ENCODE measurements around the gene RASGRF1.
"Not testable (repeated sequence)": the region's sequence is repeated elsewhere in the genome, so short reads cannot be mapped to it uniquely, and the experiment has no call there.

The RASGRF1 gene

GRCh38 chr15:79046691-79047404, 43.7 kb downstream of the RASGRF1 start:
- no peak for DNase-seq (ENCODE audit: low read depth)
- no peak overlapping the region for H3K4me3 ChIP-seq (ENCODE audit: low read depth, low read length)

GRCh38 chr15:79045041-79045440, 45.5 kb downstream of the RASGRF1 start:
- no peak for DNase-seq (ENCODE audit: low read depth)
- no peak overlapping the region for H3K4me3 ChIP-seq (ENCODE audit: low read depth, low read length)

- no peak for DNase-seq (ENCODE audit: low read depth)
- no peak overlapping the region for H3K4me3 ChIP-seq (ENCODE audit: low read depth, low read length)
Observed at GRCh38 chr15:79042213-79042928, 48.2 kb downstream of the RASGRF1 start.

- no peak overlapping the region for H3K4me3 ChIP-seq (ENCODE audit: low read depth, low read length)
- DNase-seq (ENCODE audit: low read depth), result no peak
Observed at GRCh38 chr15:79041601-79042168, 48.9 kb downstream of the RASGRF1 start.

DNA sequence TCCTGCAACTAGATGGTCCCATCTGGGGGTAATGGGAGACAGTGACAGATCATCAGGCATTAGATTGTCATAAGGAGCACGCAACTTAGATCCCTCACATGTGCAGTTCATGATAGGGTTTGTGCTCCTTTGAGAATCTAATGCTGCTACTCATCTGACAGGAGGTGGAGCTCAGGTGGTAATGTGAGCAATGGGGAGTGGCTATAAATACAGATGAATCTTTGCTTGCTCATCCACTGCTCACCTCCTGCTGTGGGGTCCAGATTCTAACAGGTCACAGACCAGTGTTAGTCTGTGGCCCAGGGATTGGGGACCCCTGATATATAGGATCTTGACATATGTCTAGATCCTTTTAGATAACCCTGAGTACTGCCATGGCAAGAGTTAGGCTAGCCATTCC, 52.7 kb downstream of the RASGRF1 start:
- no peak for DNase-seq (ENCODE audit: low read depth)
- H3K4me3 ChIP-seq (ENCODE audit: low read depth, low read length), result no peak overlapping the region

GRCh38 chr15:79036323-79036722, 54.3 kb downstream of the RASGRF1 start:
- no peak for DNase-seq (ENCODE audit: low read depth)
- H3K4me3 ChIP-seq (ENCODE audit: low read depth, low read length), result no peak overlapping the region

DNA sequence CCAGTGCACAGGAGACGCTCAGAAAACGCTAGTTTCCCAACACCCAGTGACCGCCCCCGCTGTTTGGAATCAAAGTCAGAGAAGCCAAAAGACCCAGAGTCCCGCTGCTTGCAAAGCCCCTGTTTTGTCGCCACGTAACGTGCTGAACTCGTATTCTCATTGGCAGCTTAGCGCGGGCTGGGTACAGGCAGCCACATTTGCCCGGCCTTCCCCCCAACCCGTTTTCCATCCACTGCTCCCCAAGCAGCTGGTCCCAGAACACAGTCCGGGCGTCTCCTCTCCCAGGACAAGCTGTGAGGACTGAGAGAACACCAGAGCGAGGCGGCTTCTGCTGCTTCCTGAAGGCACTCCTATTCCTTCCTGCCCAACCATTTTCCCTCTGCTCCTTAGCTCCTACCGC, 54.8 kb downstream of the RASGRF1 start:
- no peak overlapping the region for H3K4me3 ChIP-seq (ENCODE audit: low read depth, low read length)
- no peak for DNase-seq (ENCODE audit: low read depth)

- H3K4me3 ChIP-seq (ENCODE audit: low read depth, low read length), result no peak overlapping the region
- no peak for DNase-seq (ENCODE audit: low read depth)
Observed at GRCh38 chr15:79035111-79035601, 55.4 kb downstream of the RASGRF1 start.

DNA sequence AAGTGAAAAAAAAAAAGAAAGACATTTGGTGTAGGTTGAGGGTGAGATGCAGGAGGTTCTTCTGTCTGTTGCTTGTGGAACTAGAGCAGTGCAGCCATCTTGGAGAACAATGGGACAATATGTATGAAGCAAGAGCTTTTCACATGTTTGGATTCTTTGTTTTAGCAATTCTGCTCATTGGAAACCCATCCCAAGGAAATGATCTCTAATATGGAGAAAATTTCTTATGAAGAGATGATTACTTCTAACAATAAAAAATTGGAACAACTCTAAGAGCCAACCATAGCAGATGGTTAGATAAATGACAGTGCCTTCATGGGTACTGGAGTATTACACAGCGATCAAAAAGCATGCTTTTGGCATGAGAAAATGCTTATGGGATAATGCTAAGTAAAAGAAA, 56.3 kb downstream of the RASGRF1 start:
- no peak for DNase-seq (ENCODE audit: low read depth)
- no peak overlapping the region for H3K4me3 ChIP-seq (ENCODE audit: low read depth, low read length)

- no peak for DNase-seq (ENCODE audit: low read depth)
- no peak overlapping the region for H3K4me3 ChIP-seq (ENCODE audit: low read depth, low read length)
Observed at GRCh38 chr15:79032656-79033055, 57.9 kb downstream of the RASGRF1 start.

DNA sequence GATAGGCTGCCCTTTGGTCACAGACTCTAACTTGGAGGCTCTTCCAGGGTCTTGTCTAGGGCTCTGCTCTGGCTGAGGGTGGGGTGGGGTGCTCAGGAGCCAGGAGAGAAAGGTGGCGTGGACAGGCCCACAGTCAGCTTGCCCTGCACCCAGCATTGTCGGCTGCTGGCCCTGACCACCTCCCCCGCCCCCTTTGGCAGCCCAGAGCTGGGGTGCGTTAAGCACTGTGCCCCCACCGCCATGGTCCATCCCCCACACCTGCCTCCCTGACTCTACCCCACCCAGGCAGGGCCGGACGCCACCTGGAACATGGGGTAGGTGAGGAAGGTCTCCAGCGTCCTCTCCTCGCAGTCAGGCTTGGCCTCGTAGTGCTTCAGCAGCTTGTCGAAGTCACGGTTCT, 58.8 kb downstream of the RASGRF1 start:
- no peak overlapping the region for H3K4me3 ChIP-seq (ENCODE audit: low read depth, low read length)
- DNase-seq (ENCODE audit: low read depth), result no peak

GRCh38 chr15:79031201-79031600, 59.4 kb downstream of the RASGRF1 start:
- no peak for DNase-seq (ENCODE audit: low read depth)
- no peak overlapping the region for H3K4me3 ChIP-seq (ENCODE audit: low read depth, low read length)

DNA sequence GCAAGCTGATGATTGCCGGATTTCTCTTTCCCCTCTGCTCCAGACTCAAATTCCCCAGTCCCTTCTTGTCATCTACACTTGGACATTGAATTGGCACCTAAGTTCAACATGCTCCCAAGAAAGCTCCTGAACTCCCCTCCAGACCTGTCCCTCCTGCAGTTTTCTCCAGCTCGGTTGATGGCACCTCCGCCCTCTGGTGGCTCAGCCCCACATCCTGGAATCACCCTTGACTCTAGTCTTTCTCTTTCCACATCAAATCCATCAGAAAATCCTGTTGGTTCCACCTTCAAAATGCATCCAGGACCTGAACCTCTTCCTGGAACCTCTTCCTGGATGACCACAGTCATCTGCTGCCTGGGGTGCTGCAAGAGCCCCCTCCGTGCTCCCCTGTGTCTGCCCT, 60.1 kb downstream of the RASGRF1 start:
- DNase-seq (ENCODE audit: low read depth), result no peak
- H3K4me3 ChIP-seq (ENCODE audit: low read depth, low read length), result no peak overlapping the region

GRCh38 chr15:79028411-79028964, 62.1 kb downstream of the RASGRF1 start:
- no peak overlapping the region for H3K4me3 ChIP-seq (ENCODE audit: low read depth, low read length)
- no peak for DNase-seq (ENCODE audit: low read depth)

DNA sequence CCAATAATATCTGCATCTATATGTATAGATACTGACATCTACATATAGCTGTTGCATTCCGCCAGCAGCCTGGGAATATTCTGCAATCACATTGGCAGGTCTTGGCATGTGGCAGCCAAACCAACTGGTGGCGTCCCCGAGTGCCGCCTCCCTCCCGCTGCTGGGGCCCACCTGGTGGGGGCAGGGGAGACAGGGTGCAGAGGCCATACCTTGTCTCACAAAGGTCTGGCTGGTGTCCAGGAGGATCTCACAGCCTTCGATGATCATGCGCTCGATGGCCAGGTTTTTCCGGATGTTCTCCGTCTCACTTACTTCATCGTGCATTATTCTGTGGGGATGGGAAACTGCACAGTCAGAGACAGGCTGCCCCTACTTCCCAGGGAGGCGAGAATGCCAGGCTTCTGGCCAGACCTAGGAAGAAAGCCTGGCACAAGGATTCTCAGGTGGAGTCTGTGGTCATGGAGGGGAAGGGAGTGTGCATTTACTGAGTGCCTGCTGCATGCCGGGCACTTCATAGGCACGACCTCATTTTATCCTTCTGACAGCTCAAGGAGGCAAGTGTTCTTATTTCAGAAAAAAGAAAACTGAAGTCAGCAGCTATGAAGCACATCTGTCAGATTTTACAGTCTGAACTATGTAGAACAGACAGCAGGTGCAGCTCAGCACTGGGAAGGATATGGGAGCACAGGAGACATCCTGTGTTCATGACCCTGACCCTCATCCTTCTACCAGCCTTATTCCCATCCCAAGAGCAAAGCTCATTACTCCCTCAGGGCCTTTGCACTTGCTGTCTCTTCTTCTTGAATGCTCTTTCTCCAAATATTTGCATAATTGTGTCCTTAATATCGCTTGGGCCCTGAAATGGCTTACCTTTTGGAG, 62.8 kb downstream of the RASGRF1 start:
- no peak overlapping the region for H3K4me3 ChIP-seq (ENCODE audit: low read depth, low read length)
- DNase-seq (ENCODE audit: low read depth), result no peak

- no peak for DNase-seq (ENCODE audit: low read depth)
Observed at GRCh38 chr15:79025802-79026201, 64.8 kb downstream of the RASGRF1 start.

DNA sequence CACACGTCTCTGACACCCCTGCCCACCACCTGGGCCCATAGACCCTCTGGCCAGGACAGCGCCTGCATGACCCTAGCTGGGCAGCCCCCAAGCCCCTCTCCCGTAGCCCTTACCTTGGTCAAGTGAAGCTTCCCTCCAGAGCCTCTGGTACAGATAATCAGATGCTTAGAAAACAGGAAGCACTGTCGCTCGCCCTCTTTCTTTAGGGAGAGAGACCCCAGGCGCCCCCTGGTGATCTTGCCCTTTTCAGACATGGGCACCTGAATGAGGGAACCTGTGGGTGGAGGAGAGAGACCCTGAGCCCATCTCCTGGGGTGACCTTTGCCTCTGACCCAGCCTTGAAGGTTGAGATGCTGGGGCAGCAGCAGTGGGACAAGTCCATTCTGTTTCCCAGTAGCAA, 65.4 kb downstream of the RASGRF1 start:
- no peak for DNase-seq (ENCODE audit: low read depth)
- H3K4me3 ChIP-seq (ENCODE audit: low read depth, low read length), result no peak overlapping the region

More at GRCh38 chr15:79025802-79026201, 64.8 kb downstream of the RASGRF1 start:
- H3K4me3 ChIP-seq (ENCODE audit: low read depth, low read length), result no peak overlapping the region

GRCh38 chr15:79024493-79024892, 66.1 kb downstream of the RASGRF1 start:
- not testable (repeated sequence) for H3K4me3 ChIP-seq (ENCODE audit: low read depth, low read length); DNase-seq (ENCODE audit: low read depth)

DNA sequence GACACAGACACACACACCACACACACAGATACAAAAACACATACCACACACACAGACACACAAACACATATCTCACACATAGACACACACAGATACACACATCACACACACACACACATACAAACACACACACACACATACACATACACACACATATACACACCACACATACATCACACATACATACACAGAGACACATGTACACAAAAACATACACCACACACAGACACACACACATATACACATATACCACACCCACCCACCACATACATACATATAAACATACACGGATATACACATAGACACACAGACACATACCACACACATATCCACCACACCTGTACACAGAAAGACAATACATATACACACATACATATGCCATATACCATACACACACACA, 66.7 kb downstream of the RASGRF1 start:
- no peak for DNase-seq (ENCODE audit: low read depth)
- H3K4me3 ChIP-seq (ENCODE audit: low read depth, low read length), result no peak overlapping the region

- DNase-seq (ENCODE audit: low read depth), result no peak
- H3K4me3 ChIP-seq (ENCODE audit: low read depth, low read length), result no peak overlapping the region
Observed at GRCh38 chr15:79023546-79023890, 67.1 kb downstream of the RASGRF1 start.
